ENCODE results near the gene ZBTB3. TPM values are rescaled to one million over a fixed set of nuclear protein-coding genes. Genes with fewer than 3 reads are reported as not detected.

The ZBTB3 gene
- total and polyA plus RNA-seq, 9 donors: 3.5 to 18.2 (median 9.5) TPM

- 86 to 94% (median 90%) methylated on average over 3 of the region's 3 CpGs for WGBS, 3 donors
- no peak overlapping the region for H3K4me3 ChIP-seq
- DNase-seq: no peak
- H3K27me3 ChIP-seq: no peaks in the 10 kb centered on the region
- H3K27ac ChIP-seq: no peak overlapping the region
- intact Hi-C loops (cut with DNase I): no loop called here
- H3K36me3 ChIP-seq: no peaks in the 10 kb centered on the region
- H3K9me3 ChIP-seq: no peaks in the 10 kb centered on the region
- H3K4me1 ChIP-seq (ENCODE audit: insufficient read depth): no peaks in the 10 kb centered on the region
- TF ChIP-seq POLR2A (IDR thresholded peaks at IDR 0.05): no peak
- no peak for TF ChIP-seq CTCF (IDR thresholded peaks at IDR 0.05)
- TF ChIP-seq EP300 (IDR thresholded peaks at IDR 0.05): no peak
Observed at GRCh38 chr11:62778441-62778840, 24.5 kb upstream of the ZBTB3 start.

- no peak for DNase-seq
- Histone ChIP-seq H3K27ac (no peak overlapping the region), H3K4me3 (no peak overlapping the region), H3K27me3 (no peaks in the 10 kb centered on the region), H3K4me1 (ENCODE audit: insufficient read depth) (no peaks in the 10 kb centered on the region), H3K9me3 (no peaks in the 10 kb centered on the region), H3K36me3 (no peaks in the 10 kb centered on the region)
- TF ChIP-seq POLR2A (IDR thresholded peaks at IDR 0.05): no peak
- no peak for TF ChIP-seq EP300 (IDR thresholded peaks at IDR 0.05)
- TF ChIP-seq CTCF (IDR thresholded peaks at IDR 0.05): no peak
- intact Hi-C loops (cut with DNase I): no loop called here
- WGBS, 3 donors: 78 to 90% (median 80%) methylated on average over 2 of the region's 2 CpGs
Observed at GRCh38 chr11:62777389-62777788, 23.4 kb upstream of the ZBTB3 start.

- peaks cover 5% of the 10 kb centered on the region for H3K4me1 ChIP-seq (ENCODE audit: insufficient read depth)
- WGBS, 3 donors: 84 to 92% (median 88%) methylated on average over 17 of the region's 17 CpGs
- H3K36me3 ChIP-seq: no peaks in the 10 kb centered on the region
- no peak for TF ChIP-seq POLR2A (IDR thresholded peaks at IDR 0.05)
- no peak for TF ChIP-seq EP300 (IDR thresholded peaks at IDR 0.05)
- no peak for TF ChIP-seq CTCF (IDR thresholded peaks at IDR 0.05)
- intact Hi-C loops (cut with DNase I): no loop called here
- no peak for DNase-seq
- no peak overlapping the region for H3K4me3 ChIP-seq
- H3K27me3 ChIP-seq: no peaks in the 10 kb centered on the region
- H3K27ac ChIP-seq: no peak overlapping the region
- H3K9me3 ChIP-seq: no peaks in the 10 kb centered on the region
Observed at GRCh38 chr11:62775646-62776045, 21.7 kb upstream of the ZBTB3 start.

GRCh38 chr11:62774407-62774806 lies 20.4 kb upstream of the ZBTB3 start:
- intact Hi-C loops (cut with DNase I): no loop called here
- 82 to 91% (median 86%) methylated on average over 6 of the region's 6 CpGs for WGBS, 3 donors

More at GRCh38 chr11:62774407-62774806, 20.4 kb upstream of the ZBTB3 start:
- H3K36me3 ChIP-seq: no peaks in the 10 kb centered on the region
- H3K27ac ChIP-seq: no peak overlapping the region
- H3K4me1 ChIP-seq (ENCODE audit: insufficient read depth): peaks cover 8% of the 10 kb centered on the region
- no peaks in the 10 kb centered on the region for H3K27me3 ChIP-seq
- DNase-seq: no peak
- no peak overlapping the region for H3K4me3 ChIP-seq
- TF ChIP-seq POLR2A (IDR thresholded peaks at IDR 0.05) (no peak), CTCF (IDR thresholded peaks at IDR 0.05) (no peak), EP300 (IDR thresholded peaks at IDR 0.05) (no peak)
- no peaks in the 10 kb centered on the region for H3K9me3 ChIP-seq

Measured in ovary (tissue), 9 donors.